GM18517 (cell line): ENCODE measurements around the gene ABCG1.

ENCODE experiments used
- ATAC-seq: cut with Tn5 transposase; IDR thresholded peaks from one replicate; pipeline ENCODE4 v1.9.1; 2021; ENCODE audit warnings: mild to moderate bottlenecking, moderate library complexity; ENCODE audit not compliant: unreplicated experiment

Gene ABCG1

GRCh38 chr21:42250422-42251403, 31.8 kb downstream of the ABCG1 start:
- ATAC-seq: no peak

GRCh38 chr21:42251654-42252324, 32.8 kb downstream of the ABCG1 start:
- no peak for ATAC-seq

GRCh38 chr21:42252325-42252654, 33.4 kb downstream of the ABCG1 start:
- no peak for ATAC-seq

GRCh38 chr21:42252778-42253340, 33.9 kb downstream of the ABCG1 start:
- ATAC-seq: no peak

- ATAC-seq: no peak
These were observed 34.5 kb downstream of the ABCG1 start for GRCh38 chr21:42253466-42253865.

GRCh38 chr21:42254083-42254482, 35.1 kb downstream of the ABCG1 start:
- no peak for ATAC-seq

- no peak for ATAC-seq
These were observed 36.0 kb downstream of the ABCG1 start for GRCh38 chr21:42254651-42255601.

GRCh38 chr21:42255825-42256224, 36.9 kb downstream of the ABCG1 start:
- no peak for ATAC-seq

GRCh38 chr21:42256316-42256715, 37.4 kb downstream of the ABCG1 start:
- no peak for ATAC-seq

- ATAC-seq: no peak
These were observed 38.3 kb downstream of the ABCG1 start for GRCh38 chr21:42257091-42257765.

- ATAC-seq: no peak
These were observed 39.4 kb downstream of the ABCG1 start for GRCh38 chr21:42258150-42258884.

GRCh38 chr21:42258885-42259407, 40.0 kb downstream of the ABCG1 start:
- no peak for ATAC-seq

GRCh38 chr21:42260121-42260520, 41.2 kb downstream of the ABCG1 start:
- no peak for ATAC-seq

GRCh38 chr21:42261829-42262200, 42.9 kb downstream of the ABCG1 start:
- no peak for ATAC-seq

- no peak for ATAC-seq
These were observed 43.9 kb downstream of the ABCG1 start for GRCh38 chr21:42262831-42263231.

GRCh38 chr21:42263591-42264131, 44.7 kb downstream of the ABCG1 start:
- ATAC-seq: no peak

- ATAC-seq: no peak
These were observed 45.6 kb downstream of the ABCG1 start for GRCh38 chr21:42264245-42265195.
